ENCODE data around the gene S1PR3.

Gene S1PR3

DNA sequence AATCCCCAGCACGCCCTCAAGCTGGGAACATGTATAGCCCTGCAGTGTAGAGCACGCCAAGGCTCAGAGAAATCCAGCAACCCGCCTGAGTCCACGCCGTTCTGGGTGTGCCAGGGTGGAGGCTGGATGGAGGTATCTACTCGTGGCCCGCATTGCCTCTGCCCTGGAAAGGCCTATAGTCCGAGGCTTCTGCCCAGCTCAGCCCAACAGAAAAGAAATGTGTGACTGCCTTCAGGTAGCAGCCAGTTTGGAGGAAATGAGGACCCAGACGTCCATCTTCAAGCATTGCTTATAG is 18.2 kb downstream of the S1PR3 start:
- Histone ChIP-seq H3K27ac (no peak overlapping the region), H3K9me3 (ENCODE audit: severe bottlenecking) (no peaks in the 10 kb centered on the region), H3K36me3 (no peaks in the 10 kb centered on the region), H3K4me3 (ENCODE audit: low read depth, low read length) (no peak overlapping the region), H3K27me3 (ENCODE audit: insufficient read depth, low read depth, severe bottlenecking) (no peaks in the 10 kb centered on the region)
- TF ChIP-seq, protein P1, sequence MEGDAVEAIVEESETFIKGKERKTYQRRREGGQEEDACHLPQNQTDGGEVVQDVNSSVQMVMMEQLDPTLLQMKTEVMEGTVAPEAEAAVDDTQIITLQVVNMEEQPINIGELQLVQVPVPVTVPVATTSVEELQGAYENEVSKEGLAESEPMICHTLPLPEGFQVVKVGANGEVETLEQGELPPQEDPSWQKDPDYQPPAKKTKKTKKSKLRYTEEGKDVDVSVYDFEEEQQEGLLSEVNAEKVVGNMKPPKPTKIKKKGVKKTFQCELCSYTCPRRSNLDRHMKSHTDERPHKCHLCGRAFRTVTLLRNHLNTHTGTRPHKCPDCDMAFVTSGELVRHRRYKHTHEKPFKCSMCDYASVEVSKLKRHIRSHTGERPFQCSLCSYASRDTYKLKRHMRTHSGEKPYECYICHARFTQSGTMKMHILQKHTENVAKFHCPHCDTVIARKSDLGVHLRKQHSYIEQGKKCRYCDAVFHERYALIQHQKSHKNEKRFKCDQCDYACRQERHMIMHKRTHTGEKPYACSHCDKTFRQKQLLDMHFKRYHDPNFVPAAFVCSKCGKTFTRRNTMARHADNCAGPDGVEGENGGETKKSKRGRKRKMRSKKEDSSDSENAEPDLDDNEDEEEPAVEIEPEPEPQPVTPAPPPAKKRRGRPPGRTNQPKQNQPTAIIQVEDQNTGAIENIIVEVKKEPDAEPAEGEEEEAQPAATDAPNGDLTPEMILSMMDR (IDR thresholded peaks at IDR 0.05; ENCODE audit: low read depth, low read length), result no peak
- DNase-seq, result no peak

DNA sequence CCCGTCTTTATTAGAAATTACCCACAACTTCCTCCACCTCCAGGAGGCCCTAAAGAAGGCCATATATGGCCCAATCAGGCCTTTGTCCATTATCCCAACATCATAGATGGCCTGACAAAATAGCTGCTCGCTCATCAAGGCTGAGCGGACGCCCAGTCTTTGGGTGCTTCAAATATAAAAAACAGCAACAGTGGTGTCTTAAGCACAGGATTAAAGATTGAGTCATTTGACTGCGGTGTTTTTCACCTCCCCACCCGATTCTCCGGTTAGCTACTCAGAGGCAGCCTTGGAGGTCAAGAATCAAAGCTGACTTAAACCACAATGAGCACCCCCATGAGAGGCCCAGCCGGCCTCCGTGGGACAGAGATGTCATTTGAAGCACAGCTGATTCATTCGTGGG is 18.8 kb downstream of the S1PR3 start:
- TF ChIP-seq, protein P1 (IDR thresholded peaks at IDR 0.05; ENCODE audit: low read depth, low read length), result no peak
- DNase-seq, result no peak
- no peaks in the 10 kb centered on the region for H3K36me3 ChIP-seq
- no peaks in the 10 kb centered on the region for H3K9me3 ChIP-seq (ENCODE audit: severe bottlenecking)
- no peaks in the 10 kb centered on the region for H3K27me3 ChIP-seq (ENCODE audit: insufficient read depth, low read depth, severe bottlenecking)
- H3K27ac ChIP-seq, result no peak overlapping the region
- H3K4me3 ChIP-seq (ENCODE audit: low read depth, low read length), result no peak overlapping the region

DNA sequence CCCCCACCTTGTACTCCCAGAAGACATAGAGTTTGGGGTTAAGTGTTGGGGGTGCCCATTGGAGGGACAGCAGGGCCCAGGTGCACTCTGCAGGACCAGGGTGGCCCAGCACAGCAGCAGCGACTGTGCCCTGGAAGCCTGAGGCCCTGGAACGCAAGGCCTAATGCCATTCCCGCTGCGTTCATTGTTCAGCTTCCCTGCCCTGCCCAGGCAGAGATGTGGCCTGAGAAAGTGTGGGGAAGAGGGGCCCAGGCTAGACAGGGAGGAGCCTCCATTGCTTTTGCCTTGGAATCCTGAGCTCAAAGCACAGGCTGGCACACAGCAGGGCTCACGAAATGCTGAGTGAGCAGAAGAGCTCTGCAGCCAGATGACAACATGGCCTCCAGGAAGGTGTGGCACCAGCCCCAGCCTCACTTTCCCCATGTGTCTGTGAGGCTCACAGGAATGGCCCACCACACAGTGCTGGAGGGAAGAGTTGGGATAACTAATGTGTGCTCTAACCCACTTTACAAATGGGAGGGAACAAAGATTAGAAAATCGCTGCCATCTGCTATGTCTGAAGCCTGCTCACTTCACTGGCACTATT is 19.4 kb downstream of the S1PR3 start:
- no peak overlapping the region for H3K27ac ChIP-seq
- H3K36me3 ChIP-seq, result no peaks in the 10 kb centered on the region
- no peak overlapping the region for H3K4me3 ChIP-seq (ENCODE audit: low read depth, low read length)
- TF ChIP-seq, protein P1 (IDR thresholded peaks at IDR 0.05; ENCODE audit: low read depth, low read length), result no peak
- DNase-seq, result no peak
- no peaks in the 10 kb centered on the region for H3K9me3 ChIP-seq (ENCODE audit: severe bottlenecking)
- no peaks in the 10 kb centered on the region for H3K27me3 ChIP-seq (ENCODE audit: insufficient read depth, low read depth, severe bottlenecking)

DNA sequence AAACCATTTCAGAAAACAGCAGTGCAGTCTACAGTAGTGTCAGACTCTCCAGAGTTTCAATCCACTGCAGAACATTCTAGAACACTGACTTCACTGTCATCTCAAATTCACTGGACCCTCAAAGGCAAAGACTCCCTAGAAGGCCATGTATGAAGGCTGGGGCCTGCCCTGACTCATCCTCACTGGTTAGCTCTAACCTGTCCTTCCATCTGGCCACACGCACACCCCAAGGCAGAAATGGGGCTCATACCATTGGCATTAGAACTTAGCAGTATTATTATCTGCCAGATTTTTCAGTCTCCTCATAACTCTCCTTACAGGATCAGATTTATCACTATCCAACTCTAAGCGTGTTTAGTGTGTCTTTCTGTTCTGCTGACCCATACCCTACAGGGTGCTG is 20.4 kb downstream of the S1PR3 start:
- no peak overlapping the region for H3K4me3 ChIP-seq (ENCODE audit: low read depth, low read length)
- DNase-seq, result no peak
- TF ChIP-seq, protein P1 (IDR thresholded peaks at IDR 0.05; ENCODE audit: low read depth, low read length), result no peak

DNA sequence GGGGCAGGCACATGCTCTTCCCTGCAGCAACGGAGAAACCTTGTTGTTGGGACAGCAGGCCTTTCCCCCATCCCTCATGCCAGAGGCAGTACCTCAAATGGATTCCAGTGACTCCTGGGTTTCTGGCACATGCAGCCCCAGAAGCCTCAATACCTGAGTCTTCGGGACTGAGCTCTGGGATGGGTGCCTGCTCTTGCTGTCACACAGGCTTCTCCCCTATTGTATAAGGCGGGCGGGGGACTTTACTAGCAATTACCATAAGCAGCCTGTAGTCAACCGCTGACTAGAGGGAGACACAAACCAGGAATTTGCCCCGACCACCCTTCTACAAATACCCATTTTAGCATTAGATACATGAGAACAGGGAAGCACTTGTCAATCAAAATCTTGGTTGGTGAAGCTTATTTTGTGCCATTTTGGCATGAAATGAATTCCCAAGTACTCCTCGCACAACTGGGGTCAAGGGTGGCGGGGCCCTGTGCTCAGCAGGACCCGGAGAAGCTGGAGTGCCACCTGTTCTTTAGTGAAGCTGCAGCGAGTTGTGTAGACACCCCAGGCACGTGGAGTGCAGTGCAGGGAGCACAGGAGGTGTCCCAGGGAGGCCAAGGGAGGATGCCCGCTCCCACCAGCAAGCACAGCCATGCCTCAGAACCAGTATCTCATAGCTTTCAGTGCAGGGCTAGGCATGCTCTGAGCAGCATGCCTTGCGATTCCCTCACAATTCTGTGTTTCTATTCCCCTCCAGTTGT is 21.2 kb downstream of the S1PR3 start:
- Histone ChIP-seq H3K27me3 (ENCODE audit: insufficient read depth, low read depth, severe bottlenecking) (no peaks in the 10 kb centered on the region), H3K36me3 (no peaks in the 10 kb centered on the region), H3K27ac (no peak overlapping the region), H3K9me3 (ENCODE audit: severe bottlenecking) (no peaks in the 10 kb centered on the region), H3K4me3 (ENCODE audit: low read depth, low read length) (no peak overlapping the region)
- no peak for DNase-seq
- TF ChIP-seq, protein P1 (IDR thresholded peaks at IDR 0.05; ENCODE audit: low read depth, low read length), result no peak

More for the DNA sequence above, 20.4 kb downstream of the S1PR3 start:
- no peaks in the 10 kb centered on the region for H3K27me3 ChIP-seq (ENCODE audit: insufficient read depth, low read depth, severe bottlenecking)
- H3K9me3 ChIP-seq (ENCODE audit: severe bottlenecking), result no peaks in the 10 kb centered on the region
- H3K27ac ChIP-seq, result no peak overlapping the region
- H3K36me3 ChIP-seq, result no peaks in the 10 kb centered on the region

DNA sequence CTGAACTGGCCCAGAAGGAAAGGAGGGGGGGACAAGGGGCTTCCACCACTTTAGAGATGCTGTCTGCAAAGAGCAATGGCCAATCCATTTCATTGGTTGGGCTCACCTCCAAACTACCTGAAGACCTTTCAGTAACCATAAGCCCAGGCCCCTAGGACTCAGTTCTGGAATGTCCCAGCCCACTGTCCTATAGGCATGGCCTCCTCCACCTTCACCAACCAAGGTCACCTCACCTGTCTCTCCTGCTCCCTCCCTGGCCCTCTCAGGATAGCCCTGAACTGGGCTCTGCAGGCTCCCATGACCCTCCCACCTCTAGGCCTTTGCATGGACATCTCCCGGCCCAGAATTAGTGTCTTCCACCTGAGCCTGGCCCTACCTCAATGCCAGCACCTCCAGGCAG is 22.4 kb downstream of the S1PR3 start:
- H3K9me3 ChIP-seq (ENCODE audit: severe bottlenecking), result no peaks in the 10 kb centered on the region
- DNase-seq, result no peak
- no peaks in the 10 kb centered on the region for H3K27me3 ChIP-seq (ENCODE audit: insufficient read depth, low read depth, severe bottlenecking)
- no peaks in the 10 kb centered on the region for H3K36me3 ChIP-seq
- TF ChIP-seq, protein P1 (IDR thresholded peaks at IDR 0.05; ENCODE audit: low read depth, low read length), result no peak
- no peak overlapping the region for H3K27ac ChIP-seq
- H3K4me3 ChIP-seq (ENCODE audit: low read depth, low read length), result no peak overlapping the region

Data from WERI-Rb-1 (cell line).